Measurements from ENCODE around the gene LRRC8D.

DNA sequence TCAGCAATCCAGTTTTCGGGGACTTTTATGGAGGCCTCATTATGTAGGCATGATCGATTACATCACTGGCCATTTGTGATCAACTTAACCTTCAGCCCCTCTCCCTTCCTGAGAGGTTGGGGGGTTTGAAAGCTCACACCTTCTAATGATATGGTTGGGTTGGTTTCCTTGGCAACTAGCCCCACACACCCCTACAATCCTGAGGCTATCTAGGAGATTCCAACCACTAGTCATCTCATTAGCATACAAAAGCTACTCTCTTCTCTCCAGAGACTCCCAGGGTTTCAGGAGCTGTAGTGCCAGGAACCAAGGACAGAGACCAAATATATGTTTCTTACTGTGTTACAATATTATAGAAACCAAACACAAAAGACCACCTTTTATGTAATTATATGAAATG lies 138.9 kb downstream of the LRRC8D start:
- TF ChIP-seq, protein P1, sequence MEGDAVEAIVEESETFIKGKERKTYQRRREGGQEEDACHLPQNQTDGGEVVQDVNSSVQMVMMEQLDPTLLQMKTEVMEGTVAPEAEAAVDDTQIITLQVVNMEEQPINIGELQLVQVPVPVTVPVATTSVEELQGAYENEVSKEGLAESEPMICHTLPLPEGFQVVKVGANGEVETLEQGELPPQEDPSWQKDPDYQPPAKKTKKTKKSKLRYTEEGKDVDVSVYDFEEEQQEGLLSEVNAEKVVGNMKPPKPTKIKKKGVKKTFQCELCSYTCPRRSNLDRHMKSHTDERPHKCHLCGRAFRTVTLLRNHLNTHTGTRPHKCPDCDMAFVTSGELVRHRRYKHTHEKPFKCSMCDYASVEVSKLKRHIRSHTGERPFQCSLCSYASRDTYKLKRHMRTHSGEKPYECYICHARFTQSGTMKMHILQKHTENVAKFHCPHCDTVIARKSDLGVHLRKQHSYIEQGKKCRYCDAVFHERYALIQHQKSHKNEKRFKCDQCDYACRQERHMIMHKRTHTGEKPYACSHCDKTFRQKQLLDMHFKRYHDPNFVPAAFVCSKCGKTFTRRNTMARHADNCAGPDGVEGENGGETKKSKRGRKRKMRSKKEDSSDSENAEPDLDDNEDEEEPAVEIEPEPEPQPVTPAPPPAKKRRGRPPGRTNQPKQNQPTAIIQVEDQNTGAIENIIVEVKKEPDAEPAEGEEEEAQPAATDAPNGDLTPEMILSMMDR (IDR thresholded peaks at IDR 0.05 in 2 of 3, conservative IDR thresholded peaks at IDR 0.05 in 1 of 3; ENCODE audit: borderline replicate concordance in 1 of 3, insufficient read depth in 1 of 3, low read depth in 2 of 3, low read length in 2 of 3), result no peak
- no peak for TF ChIP-seq FOSL1 (IDR thresholded peaks at IDR 0.05; ENCODE audit: low read depth)
- no peak for TF ChIP-seq POLR2AphosphoS5 (IDR thresholded peaks at IDR 0.05; ENCODE audit: low read depth, low read length)
- TF ChIP-seq, protein P2, sequence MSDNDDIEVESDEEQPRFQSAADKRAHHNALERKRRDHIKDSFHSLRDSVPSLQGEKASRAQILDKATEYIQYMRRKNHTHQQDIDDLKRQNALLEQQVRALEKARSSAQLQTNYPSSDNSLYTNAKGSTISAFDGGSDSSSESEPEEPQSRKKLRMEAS (IDR thresholded peaks at IDR 0.05), result no peak
- no peak for TF ChIP-seq POLR2A (IDR thresholded peaks at IDR 0.05; ENCODE audit: borderline replicate concordance, extremely low read depth, insufficient read depth, insufficient read length)
- no peak for TF ChIP-seq CEBPB (IDR thresholded peaks at IDR 0.05; ENCODE audit: low read depth)
- TF ChIP-seq JUND (IDR thresholded peaks at IDR 0.05), result no peak
- TF ChIP-seq SP1 (IDR thresholded peaks at IDR 0.05; ENCODE audit: low read depth), result no peak
- TF ChIP-seq, protein P3, sequence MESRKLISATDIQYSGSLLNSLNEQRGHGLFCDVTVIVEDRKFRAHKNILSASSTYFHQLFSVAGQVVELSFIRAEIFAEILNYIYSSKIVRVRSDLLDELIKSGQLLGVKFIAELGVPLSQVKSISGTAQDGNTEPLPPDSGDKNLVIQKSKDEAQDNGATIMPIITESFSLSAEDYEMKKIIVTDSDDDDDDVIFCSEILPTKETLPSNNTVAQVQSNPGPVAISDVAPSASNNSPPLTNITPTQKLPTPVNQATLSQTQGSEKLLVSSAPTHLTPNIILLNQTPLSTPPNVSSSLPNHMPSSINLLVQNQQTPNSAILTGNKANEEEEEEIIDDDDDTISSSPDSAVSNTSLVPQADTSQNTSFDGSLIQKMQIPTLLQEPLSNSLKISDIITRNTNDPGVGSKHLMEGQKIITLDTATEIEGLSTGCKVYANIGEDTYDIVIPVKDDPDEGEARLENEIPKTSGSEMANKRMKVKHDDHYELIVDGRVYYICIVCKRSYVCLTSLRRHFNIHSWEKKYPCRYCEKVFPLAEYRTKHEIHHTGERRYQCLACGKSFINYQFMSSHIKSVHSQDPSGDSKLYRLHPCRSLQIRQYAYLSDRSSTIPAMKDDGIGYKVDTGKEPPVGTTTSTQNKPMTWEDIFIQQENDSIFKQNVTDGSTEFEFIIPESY (IDR thresholded peaks at IDR 0.05; ENCODE audit: extremely low read depth, insufficient replicate concordance, low read length), result no peak
- TF ChIP-seq ZFX (IDR thresholded peaks at IDR 0.05), result no peak

Measured in HCT116 (cell line).